DND-41 (cell line): ENCODE results near the gene SLC1A2.

Experiments used
- ATAC-seq: fragments of 200-7000 bp; cut with Tn5 transposase; 3 replicates; pipeline ENCODE4 v1.9.1; 2021; ENCODE audit warnings: low read depth; ENCODE audit not compliant: insufficient read depth
- DNase-seq: peaks from one replicate; pipeline ENCODE4 v3.0.0-alpha.2; 2020
- H2AFZ ChIP-seq: 2 replicates; pipeline ENCODE4 v1.6.0; 2012; ENCODE audit warnings: low read depth, low read length
- H3K27ac ChIP-seq: 2 replicates; pipeline ENCODE4 v1.5.1; 2012; ENCODE audit warnings: low read length, inconsistent platforms
- H3K27me3 ChIP-seq: fragments of 200-600 bp; sonication (generic); 2 replicates; pipeline ENCODE4 v1.6.0; 2012; ENCODE audit warnings: low read length, mild to moderate bottlenecking, inconsistent platforms; ENCODE audit not compliant: insufficient read depth, poor library complexity
- H3K36me3 ChIP-seq: 2 replicates; pipeline ENCODE4 v1.5.1; 2012; ENCODE audit warnings: low read length, inconsistent platforms; ENCODE audit not compliant: insufficient read depth
- H3K4me1 ChIP-seq: 2 replicates; pipeline ENCODE4 v1.5.1; 2012; ENCODE audit warnings: mild to moderate bottlenecking, low read length; ENCODE audit not compliant: insufficient read depth
- H3K4me2 ChIP-seq: 2 replicates; pipeline ENCODE4 v1.6.0; 2012; ENCODE audit warnings: mild to moderate bottlenecking, moderate library complexity, low read length, inconsistent platforms; ENCODE audit not compliant: insufficient read depth
- H3K4me3 ChIP-seq, 2 experiments: fragments of 200-600 bp in 1 of 2; shearing (Covaris generic) in 1 of 2; 2 replicates each; pipeline ENCODE4 v1.5.1; 2012 to 2016; ENCODE audit warnings: inconsistent platforms in 2 of 2, low read length in 2 of 2, mild to moderate bottlenecking in 2 of 2, low read depth in 1 of 2, moderate library complexity in 1 of 2
- H3K79me2 ChIP-seq: 2 replicates; pipeline ENCODE4 v1.6.0; 2012; ENCODE audit warnings: low read length, inconsistent platforms; ENCODE audit not compliant: insufficient read depth
- H3K9ac ChIP-seq: 2 replicates; pipeline ENCODE4 v1.6.0; 2012; ENCODE audit warnings: low read depth, mild to moderate bottlenecking, inconsistent platforms, low read length, moderate library complexity
- H3K9me3 ChIP-seq: 2 replicates; pipeline ENCODE4 v1.5.1; 2012; ENCODE audit warnings: low read length, moderate library complexity, mild to moderate bottlenecking, inconsistent platforms; ENCODE audit not compliant: insufficient read depth, severe bottlenecking
- H4K20me1 ChIP-seq: 2 replicates; pipeline ENCODE4 v1.6.0; 2012; ENCODE audit warnings: low read length; ENCODE audit not compliant: insufficient read depth
- CTCF ChIP-seq: IDR thresholded peaks from 2 replicates; pipeline ENCODE4 v1.5.1; 2012; ENCODE audit warnings: borderline replicate concordance, low read length, moderate library complexity, mild to moderate bottlenecking; ENCODE audit not compliant: poor library complexity, severe bottlenecking; ENCODE audit errors: extremely low read depth
- EZH2 ChIP-seq: IDR thresholded peaks from 3 replicates; pipeline ENCODE4 v1.6.1; 2012; ENCODE audit warnings: borderline replicate concordance, low read depth, mild to moderate bottlenecking, moderate library complexity, low read length, inconsistent platforms; ENCODE audit not compliant: severe bottlenecking

Gene SLC1A2

GRCh38 chr11:35241531-35241930 lies 177.8 kb downstream of the SLC1A2 start:
- Histone ChIP-seq H3K4me3 (no peak overlapping the region), H3K9ac (no peak overlapping the region), H3K27ac (no peak overlapping the region), H2AFZ (no peak overlapping the region), H3K4me1 (peaks cover 5% of the 10 kb centered on the region), H3K9me3 (no peaks in the 10 kb centered on the region), H3K79me2 (no peaks in the 10 kb centered on the region), H3K36me3 (no peaks in the 10 kb centered on the region), H3K27me3 (no peaks in the 10 kb centered on the region), H3K4me2 (no peak overlapping the region), H4K20me1 (no peaks in the 10 kb centered on the region)
- ATAC-seq (no peak), DNase-seq (no peak)
- no peak for TF ChIP-seq CTCF
- no peak for TF ChIP-seq EZH2

GRCh38 chr11:35241083-35241482 lies 178.3 kb downstream of the SLC1A2 start:
- H3K36me3 ChIP-seq: no peaks in the 10 kb centered on the region
- H4K20me1 ChIP-seq: no peaks in the 10 kb centered on the region
- no peak overlapping the region for H2AFZ ChIP-seq
- H3K9ac ChIP-seq: no peak overlapping the region
- H3K9me3 ChIP-seq: no peaks in the 10 kb centered on the region
- DNase-seq (no peak), ATAC-seq (no peak)
- peaks cover 10% of the 10 kb centered on the region for H3K4me1 ChIP-seq
- H3K27me3 ChIP-seq: no peaks in the 10 kb centered on the region
- no peak overlapping the region for H3K4me3 ChIP-seq
- TF ChIP-seq EZH2: no peak
- TF ChIP-seq CTCF: no peak
- H3K79me2 ChIP-seq: no peaks in the 10 kb centered on the region
- H3K27ac ChIP-seq: no peak overlapping the region
- no peak overlapping the region for H3K4me2 ChIP-seq

- H3K79me2 ChIP-seq: no peaks in the 10 kb centered on the region
- H3K9me3 ChIP-seq: no peaks in the 10 kb centered on the region
- ATAC-seq (no peak), DNase-seq (no peak)
- H3K9ac ChIP-seq: no peak overlapping the region
- no peaks in the 10 kb centered on the region for H3K36me3 ChIP-seq
- no peak for TF ChIP-seq CTCF
- TF ChIP-seq EZH2: no peak
- H3K4me3 ChIP-seq: no peak overlapping the region
- peaks cover 25% of the 10 kb centered on the region for H3K4me1 ChIP-seq
- no peaks in the 10 kb centered on the region for H4K20me1 ChIP-seq
- H2AFZ ChIP-seq: no peak overlapping the region
- H3K27ac ChIP-seq: no peak overlapping the region
- no peaks in the 10 kb centered on the region for H3K27me3 ChIP-seq
- H3K4me2 ChIP-seq: no peak overlapping the region
Observed at GRCh38 chr11:35239471-35240075, 179.8 kb downstream of the SLC1A2 start.
